ENCODE data around the gene SNX21.
"Not testable (repeated sequence)": the region's sequence is repeated elsewhere in the genome, so short reads cannot be mapped to it uniquely, and the experiment has no call there.

Gene SNX21

GRCh38 chr20:45823949-45824835 is 9.4 kb upstream of the SNX21 start:
- peak; percentile 49 to 65 (median 56) for DNase-seq

DNA sequence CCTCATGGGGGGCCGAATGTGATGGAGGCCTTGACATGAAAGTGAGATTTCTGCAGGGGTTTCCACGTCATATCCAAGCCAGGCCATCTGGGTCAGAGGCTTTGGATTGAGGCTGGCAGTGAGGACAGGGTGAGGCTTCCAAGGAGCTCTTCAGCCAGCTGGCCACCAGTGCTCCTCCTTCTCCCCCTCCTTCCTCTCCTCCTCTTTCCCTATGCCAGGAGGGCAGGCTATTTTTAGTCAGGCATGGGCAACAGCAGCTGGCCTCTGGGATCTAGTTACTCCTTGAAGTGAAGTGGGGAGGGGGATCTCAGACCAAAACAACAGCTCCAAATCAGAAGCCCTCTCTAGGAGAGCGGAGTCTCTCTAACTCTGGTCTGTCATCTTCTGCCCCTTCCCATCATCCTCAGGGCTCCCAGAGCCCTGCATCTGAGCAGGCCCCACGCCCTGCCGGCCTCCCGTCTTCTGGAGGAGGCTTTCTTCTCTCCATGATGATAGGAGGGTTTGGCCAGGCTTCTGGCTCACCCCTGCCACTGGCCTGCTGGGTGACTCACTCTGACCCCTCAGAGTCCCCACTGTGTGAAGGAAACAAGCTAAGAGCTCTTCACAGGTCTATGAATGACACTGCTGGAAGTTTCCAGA is 7.1 kb upstream of the SNX21 start:
- peak in 1 of 3 donors; percentile 17 for DNase-seq

- no peak for DNase-seq
These were observed 6.5 kb upstream of the SNX21 start, which contains the start of gene TNNC2 for GRCh38 chr20:45827030-45827652. Gene TNNC2 (minus strand): TSS chr20:45827312. CDS start chr20:45827248, 64 bp downstream.

- no peak for DNase-seq
These were observed 5.9 kb upstream of the SNX21 start for GRCh38 chr20:45827712-45828111.

DNA sequence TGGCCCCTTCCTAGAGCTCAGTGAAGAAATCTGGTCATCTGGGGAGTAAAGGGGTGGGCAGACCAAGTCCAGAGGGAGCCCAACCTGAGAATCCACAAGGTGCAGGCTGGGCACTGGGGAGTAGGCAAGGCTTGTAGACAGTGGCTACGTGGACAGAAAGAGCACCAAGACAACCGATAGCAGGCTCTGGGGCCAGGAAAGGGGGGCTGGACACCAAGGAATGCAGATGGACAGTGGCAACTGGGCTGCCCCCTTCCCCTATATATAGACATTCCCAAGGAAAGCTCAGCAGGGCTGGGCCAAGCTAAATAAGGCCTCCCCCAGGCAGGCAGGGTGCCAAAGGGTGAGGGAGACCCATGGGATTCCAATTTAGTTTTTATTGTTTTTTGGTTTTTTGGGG is 5.0 kb upstream of the SNX21 start:
- DNase-seq = no peak

GRCh38 chr20:45829673-45830106 is 3.9 kb upstream of the SNX21 start:
- not testable (repeated sequence) for DNase-seq

- no peak for DNase-seq
These were observed 980 bp upstream of the SNX21 start for GRCh38 chr20:45832619-45833018.

DNA sequence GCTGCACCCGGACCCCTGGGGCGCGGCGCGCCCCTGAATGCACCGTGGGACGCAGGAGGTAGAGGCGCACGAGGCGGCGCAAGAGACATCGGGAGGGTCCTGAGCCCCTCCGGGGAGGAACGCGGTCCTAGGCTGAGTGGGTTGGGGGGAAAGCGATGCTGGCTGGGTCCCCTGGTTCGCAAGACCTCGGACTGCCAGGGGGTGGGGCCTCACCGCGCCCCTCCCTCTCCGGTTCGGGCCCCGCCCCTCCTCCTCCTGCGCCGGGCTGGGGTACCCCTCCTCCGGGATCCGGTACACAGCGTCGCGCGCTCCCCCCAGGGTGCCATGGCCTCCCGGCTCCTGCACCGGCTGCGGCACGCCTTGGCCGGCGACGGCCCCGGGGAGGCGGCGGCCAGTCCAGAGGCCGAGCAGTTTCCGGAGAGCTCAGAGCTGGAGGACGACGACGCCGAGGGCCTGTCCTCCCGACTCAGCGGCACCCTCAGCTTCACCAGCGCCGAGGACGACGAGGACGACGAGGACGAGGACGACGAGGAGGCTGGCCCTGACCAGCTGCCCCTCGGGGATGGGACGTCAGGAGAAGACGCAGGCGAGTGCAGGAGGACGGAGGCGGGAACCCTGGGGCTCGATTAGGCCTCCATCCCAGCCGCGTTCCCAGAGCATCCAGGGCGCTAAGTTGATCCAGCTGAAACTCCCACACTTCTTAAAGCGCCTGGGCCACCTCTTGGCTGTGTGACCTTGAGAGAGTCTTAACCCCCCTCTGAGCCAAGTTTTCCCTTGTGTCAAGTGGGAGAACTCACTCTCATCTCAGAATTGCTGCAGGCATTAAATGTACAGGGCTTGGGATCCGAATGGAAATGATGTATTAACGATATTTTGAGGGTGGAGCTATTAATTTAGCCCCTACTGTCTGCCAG is 541 bp downstream of the SNX21 start:
- peak in 2 of 3 donors; percentile 23 to 42 for DNase-seq

GRCh38 chr20:45834797-45835161 is 1.2 kb downstream of the SNX21 start:
- DNase-seq = no peak

GRCh38 chr20:45835329-45835765 is 1.7 kb downstream of the SNX21 start:
- peak; percentile 31 to 69 (median 59) for DNase-seq

DNA sequence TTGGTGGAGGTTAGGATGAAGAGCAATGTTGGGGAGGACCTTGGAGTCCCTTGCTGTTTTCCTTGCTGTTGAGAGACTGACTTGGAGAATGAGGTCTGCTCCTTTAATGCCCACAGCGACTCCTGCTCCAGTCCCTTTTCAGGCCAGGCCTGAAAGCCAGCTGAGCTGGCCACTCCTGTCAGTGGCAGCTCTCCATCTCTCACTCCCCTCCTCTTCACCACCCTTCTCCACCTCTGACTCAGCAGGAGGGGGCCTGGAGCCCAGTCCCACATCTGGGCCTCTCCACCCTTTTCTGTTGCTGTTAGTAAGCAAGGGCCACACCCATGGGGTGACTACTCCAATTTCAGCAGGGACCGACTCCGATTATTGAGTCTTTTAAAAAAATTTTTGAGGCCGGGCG is 2.2 kb downstream of the SNX21 start:
- DNase-seq = peak in 2 of 3 donors; percentile 20 to 35

- no peak for DNase-seq
These were observed 3.2 kb downstream of the SNX21 start for GRCh38 chr20:45836841-45837240.

DNA sequence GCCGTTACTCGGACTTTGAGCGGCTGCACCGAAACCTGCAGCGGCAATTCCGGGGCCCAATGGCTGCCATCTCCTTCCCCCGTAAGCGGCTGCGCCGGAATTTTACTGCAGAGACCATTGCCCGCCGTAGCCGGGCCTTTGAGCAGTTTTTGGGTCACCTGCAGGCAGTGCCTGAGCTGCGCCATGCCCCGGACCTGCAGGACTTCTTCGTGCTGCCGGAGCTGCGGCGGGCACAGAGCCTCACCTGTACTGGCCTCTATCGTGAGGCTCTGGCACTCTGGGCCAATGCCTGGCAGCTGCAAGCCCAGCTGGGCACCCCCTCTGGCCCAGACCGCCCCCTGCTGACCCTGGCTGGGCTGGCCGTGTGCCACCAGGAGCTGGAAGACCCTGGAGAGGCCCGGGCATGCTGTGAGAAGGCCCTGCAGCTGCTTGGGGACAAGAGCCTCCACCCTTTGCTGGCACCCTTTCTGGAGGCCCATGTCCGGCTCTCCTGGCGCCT is 7.2 kb downstream of the SNX21 start:
- DNase-seq = no peak

DNA sequence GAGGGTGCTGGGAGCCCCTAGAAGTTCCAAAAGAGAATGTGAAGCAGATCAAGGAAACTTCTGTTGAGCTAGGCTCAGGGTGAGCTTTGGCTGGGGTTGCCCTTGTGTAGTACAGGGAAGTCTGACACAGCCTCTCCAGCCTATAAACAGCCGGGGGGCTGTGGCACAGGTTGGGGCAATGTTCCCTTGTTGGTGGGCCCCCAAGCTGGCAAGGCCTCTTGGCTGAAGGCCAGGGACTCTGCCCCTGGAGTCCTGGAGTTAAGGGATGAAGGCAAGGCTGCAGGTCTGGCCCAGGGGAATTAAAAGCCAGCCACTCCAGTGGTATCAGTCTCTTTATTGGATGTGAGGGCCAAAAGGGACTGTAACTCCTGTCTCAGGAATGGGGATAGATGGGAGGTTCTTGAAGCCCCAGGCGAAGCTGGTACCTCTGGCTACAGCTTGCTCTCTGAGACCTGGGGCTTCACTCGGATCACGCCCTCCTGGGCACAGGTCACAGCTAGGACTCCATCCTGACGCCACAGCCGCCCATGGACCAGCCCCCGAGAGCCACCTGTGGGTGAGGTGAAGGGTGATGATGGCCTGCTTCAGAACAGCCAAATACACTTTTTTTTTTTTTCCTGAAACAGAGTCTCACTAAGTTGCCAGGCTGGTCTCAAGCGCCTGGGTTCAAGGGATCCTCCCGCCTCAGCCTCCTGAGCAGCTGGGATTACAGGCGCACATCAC is 8.0 kb downstream of the SNX21 start:
- DNase-seq = no peak

DNA sequence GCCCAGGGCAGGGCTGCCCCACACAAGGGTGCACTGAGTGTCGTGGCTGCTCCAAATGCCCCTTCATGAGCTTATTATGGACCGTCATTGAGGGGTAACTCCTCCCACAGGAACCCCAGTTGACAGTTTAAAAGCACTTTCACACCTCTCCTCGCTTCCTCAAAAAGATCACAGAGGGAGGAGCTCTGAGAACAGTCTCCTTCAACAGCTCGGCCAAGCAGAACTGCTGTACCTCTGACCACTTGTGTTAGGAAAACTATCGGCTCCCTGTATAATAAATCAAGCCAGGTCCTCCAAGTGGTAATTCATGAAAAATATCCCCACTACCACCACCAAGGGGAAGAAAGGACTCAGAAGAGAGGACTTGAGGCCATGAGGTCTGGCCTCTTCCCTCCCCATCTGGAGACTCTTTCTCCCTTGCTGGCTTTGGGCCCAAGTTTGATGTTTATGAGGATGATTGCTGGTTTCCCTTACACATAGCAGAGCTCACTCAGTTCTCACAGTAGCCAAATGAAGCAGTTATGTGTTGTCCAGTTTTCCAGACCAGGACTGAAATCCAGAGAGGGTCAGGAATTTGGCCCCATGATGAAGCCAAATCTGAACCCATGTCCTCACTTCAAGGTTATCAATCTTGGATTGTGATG is 8.7 kb downstream of the SNX21 start:
- DNase-seq = peak; percentile 33 to 51 (median 35)

DNA sequence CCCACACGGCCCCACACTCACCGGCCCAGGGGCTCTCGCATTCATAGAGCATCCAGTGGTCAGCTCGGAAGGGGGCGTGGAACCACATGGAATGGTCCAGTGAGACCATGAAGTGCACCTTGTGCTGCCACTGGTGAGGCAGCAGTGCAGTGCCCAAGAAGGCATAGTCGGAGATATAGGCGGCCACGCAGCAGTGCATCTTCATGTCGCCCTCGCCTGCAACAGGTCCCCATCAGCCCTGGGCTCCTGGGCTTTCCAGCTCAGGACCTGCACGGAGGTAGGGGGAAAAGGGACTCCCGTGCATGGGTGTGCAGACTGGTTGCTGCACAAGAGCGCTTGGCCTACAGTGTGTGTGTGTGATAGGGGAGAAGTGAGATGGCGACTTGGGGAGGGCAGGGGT is 9.9 kb downstream of the SNX21 start:
- no peak for DNase-seq

DNA sequence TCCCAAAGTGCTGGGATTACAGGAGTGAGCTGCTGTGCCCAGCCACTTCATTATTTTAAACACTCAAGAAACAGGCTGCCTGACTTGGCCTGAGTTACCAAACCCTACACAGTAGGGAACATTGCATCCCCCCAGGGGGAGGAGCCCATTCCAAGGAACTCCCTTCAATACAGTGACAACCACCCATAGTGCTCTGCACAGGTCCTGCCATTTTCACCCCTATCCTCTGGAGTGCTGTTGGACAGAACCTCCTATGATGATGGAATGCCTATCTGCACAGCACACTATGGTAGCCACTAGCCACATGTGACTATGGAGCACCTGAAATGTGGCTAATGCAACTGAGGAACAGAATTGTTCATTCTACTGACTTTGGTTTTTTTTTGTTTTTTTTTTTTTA is 11.9 kb downstream of the SNX21 start:
- no peak for DNase-seq

DNA sequence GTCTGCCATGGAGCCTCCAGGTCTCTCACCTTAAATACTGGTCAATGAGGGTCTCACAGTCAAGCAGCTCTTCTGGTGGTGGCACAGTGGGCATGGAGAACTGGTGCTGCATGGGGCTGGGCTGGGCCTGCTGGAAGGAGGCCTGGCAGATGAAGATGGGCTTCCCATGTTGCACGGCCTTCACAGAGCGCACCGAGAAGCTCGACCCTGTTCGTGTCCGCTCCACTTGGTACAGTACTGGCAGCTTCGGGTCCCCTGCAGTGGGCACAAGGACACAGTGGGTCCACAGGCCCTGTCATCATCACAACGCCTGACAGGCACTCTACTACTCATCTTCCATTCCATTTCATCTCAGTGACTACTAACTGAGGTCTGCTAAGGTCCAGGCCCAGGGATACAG is 14.8 kb downstream of the SNX21 start:
- DNase-seq = no peak

- no peak for DNase-seq
These were observed 15.5 kb downstream of the SNX21 start for GRCh38 chr20:45848969-45849582.

DNA sequence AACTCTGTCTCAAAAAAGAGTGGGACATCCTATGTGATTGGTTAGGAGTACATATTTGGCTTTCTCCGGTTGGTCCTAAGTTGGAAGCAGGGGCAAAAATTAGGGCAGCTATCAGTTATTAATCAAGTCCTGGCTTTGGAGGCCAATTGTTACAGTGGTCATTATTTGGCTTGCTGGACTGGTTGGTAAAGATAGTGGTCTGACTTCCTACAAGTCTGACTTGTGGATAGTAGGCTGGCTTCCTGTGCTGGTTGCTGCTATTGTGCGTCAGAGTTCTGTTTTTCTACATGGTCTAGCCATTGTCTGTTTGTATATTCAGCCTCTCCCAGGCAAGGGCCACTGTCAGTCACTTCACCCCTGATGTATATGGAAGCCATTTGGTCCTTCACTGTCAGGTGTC is 16.6 kb downstream of the SNX21 start:
- no peak for DNase-seq

- DNase-seq = no peak
These were observed 17.3 kb downstream of the SNX21 start for GRCh38 chr20:45850926-45851325.
